ENCODE data around the gene GNAT3. TPM values are rescaled to one million over a fixed set of nuclear protein-coding genes. Genes with fewer than 3 reads are reported as not detected.

The GNAT3 gene
- total RNA-seq, 4 donors from 2014 or later, result 1.5 to 2.1 TPM; not detected in 2

GRCh38 chr7:80415522-80415921, 96.3 kb downstream of the GNAT3 start:
- TF ChIP-seq, protein P1, sequence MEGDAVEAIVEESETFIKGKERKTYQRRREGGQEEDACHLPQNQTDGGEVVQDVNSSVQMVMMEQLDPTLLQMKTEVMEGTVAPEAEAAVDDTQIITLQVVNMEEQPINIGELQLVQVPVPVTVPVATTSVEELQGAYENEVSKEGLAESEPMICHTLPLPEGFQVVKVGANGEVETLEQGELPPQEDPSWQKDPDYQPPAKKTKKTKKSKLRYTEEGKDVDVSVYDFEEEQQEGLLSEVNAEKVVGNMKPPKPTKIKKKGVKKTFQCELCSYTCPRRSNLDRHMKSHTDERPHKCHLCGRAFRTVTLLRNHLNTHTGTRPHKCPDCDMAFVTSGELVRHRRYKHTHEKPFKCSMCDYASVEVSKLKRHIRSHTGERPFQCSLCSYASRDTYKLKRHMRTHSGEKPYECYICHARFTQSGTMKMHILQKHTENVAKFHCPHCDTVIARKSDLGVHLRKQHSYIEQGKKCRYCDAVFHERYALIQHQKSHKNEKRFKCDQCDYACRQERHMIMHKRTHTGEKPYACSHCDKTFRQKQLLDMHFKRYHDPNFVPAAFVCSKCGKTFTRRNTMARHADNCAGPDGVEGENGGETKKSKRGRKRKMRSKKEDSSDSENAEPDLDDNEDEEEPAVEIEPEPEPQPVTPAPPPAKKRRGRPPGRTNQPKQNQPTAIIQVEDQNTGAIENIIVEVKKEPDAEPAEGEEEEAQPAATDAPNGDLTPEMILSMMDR (IDR thresholded peaks at IDR 0.05), result no peak
- no peak for TF ChIP-seq POLR2A (IDR thresholded peaks at IDR 0.05)
- no peak for DNase-seq
- H3K9me3 ChIP-seq, result no peaks in the 10 kb centered on the region

DNA sequence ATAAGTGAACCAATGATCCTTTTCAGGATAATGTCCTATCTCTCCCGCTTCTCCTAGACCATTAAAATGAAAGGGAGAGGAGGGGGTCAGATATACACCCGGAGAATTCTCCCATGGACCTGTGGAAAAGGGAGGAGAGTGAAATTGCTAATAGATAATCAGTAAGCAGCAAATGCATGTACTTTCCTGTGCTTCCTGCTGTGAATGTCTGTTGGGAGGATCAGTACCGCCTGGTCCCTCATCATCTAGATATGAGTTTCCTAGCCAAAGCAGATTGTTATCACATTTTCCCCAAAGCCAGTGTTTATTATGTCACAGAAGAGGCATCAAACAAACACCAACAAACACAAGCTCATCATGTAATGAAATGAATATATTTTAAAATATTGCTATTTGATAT, 96.8 kb downstream of the GNAT3 start:
- no peaks in the 10 kb centered on the region for H3K9me3 ChIP-seq
- no peak for TF ChIP-seq POLR2A (IDR thresholded peaks at IDR 0.05)
- TF ChIP-seq, protein P1 (IDR thresholded peaks at IDR 0.05), result no peak
- H3K27me3 ChIP-seq, result no peaks in the 10 kb centered on the region
- H3K4me3 ChIP-seq, result no peak overlapping the region
- no peak for DNase-seq
- no peaks in the 10 kb centered on the region for H3K36me3 ChIP-seq
- no peak overlapping the region for H3K27ac ChIP-seq
- no peaks in the 10 kb centered on the region for H3K4me1 ChIP-seq

More at GRCh38 chr7:80415522-80415921, 96.3 kb downstream of the GNAT3 start:
- Histone ChIP-seq H3K4me3 (no peak overlapping the region), H3K4me1 (no peaks in the 10 kb centered on the region), H3K36me3 (no peaks in the 10 kb centered on the region), H3K27me3 (no peaks in the 10 kb centered on the region), H3K27ac (no peak overlapping the region)

- TF ChIP-seq POLR2A (IDR thresholded peaks at IDR 0.05), result no peak
- TF ChIP-seq, protein P1 (IDR thresholded peaks at IDR 0.05), result no peak
- Histone ChIP-seq H3K36me3 (no peaks in the 10 kb centered on the region), H3K9me3 (no peaks in the 10 kb centered on the region), H3K4me3 (no peak overlapping the region), H3K27me3 (no peaks in the 10 kb centered on the region), H3K27ac (no peak overlapping the region), H3K4me1 (no peaks in the 10 kb centered on the region)
- DNase-seq, result no peak
Observed at GRCh38 chr7:80414331-80414730, 97.5 kb downstream of the GNAT3 start.

GRCh38 chr7:80413383-80413945, 98.4 kb downstream of the GNAT3 start:
- DNase-seq, result no peak
- Histone ChIP-seq H3K27me3 (no peaks in the 10 kb centered on the region), H3K27ac (no peak overlapping the region), H3K9me3 (no peaks in the 10 kb centered on the region), H3K36me3 (no peaks in the 10 kb centered on the region), H3K4me1 (no peaks in the 10 kb centered on the region), H3K4me3 (no peak overlapping the region)
- no peak for TF ChIP-seq POLR2A (IDR thresholded peaks at IDR 0.05)
- TF ChIP-seq, protein P1 (IDR thresholded peaks at IDR 0.05), result no peak

- no peak for DNase-seq
- H3K9me3 ChIP-seq, result no peaks in the 10 kb centered on the region
- H3K27ac ChIP-seq, result no peak overlapping the region
- H3K4me1 ChIP-seq, result no peaks in the 10 kb centered on the region
- TF ChIP-seq POLR2A (IDR thresholded peaks at IDR 0.05), result no peak
- TF ChIP-seq, protein P1 (IDR thresholded peaks at IDR 0.05), result no peak
- no peaks in the 10 kb centered on the region for H3K36me3 ChIP-seq
- no peaks in the 10 kb centered on the region for H3K27me3 ChIP-seq
- no peak overlapping the region for H3K4me3 ChIP-seq
Observed at GRCh38 chr7:80412842-80413241, 99.0 kb downstream of the GNAT3 start.

GRCh38 chr7:80411621-80412020, 100.2 kb downstream of the GNAT3 start:
- Histone ChIP-seq H3K9me3 (no peaks in the 10 kb centered on the region), H3K27ac (no peak overlapping the region), H3K4me3 (no peak overlapping the region), H3K4me1 (no peaks in the 10 kb centered on the region), H3K27me3 (no peaks in the 10 kb centered on the region), H3K36me3 (no peaks in the 10 kb centered on the region)
- TF ChIP-seq, protein P1 (IDR thresholded peaks at IDR 0.05), result no peak
- TF ChIP-seq POLR2A (IDR thresholded peaks at IDR 0.05), result no peak
- DNase-seq, result no peak

Measured in Peyer's patch (tissue), 4 donors.